Adipocyte (in vitro differentiated cells): ENCODE data around the gene TENM3.

Experiments
- DNase-seq: peaks from one replicate; pipeline ENCODE4 v3.0.0-alpha.2; 2015; ENCODE audit warnings: low read depth
- H3K27me3 ChIP-seq: replicated peaks from 2 replicates; pipeline ENCODE4 v1.7.0; 2013; ENCODE audit warnings: mild to moderate bottlenecking, low read length, moderate library complexity; ENCODE audit not compliant: control insufficient read depth, insufficient read depth
- H3K36me3 ChIP-seq: 2 replicates; pipeline ENCODE4 v1.7.0; 2013; ENCODE audit warnings: low read length, mild to moderate bottlenecking, moderate library complexity; ENCODE audit not compliant: control insufficient read depth, insufficient read depth, severe bottlenecking
- H3K4me1 ChIP-seq: 2 replicates; pipeline ENCODE4 v1.7.0; 2013; ENCODE audit warnings: mild to moderate bottlenecking, low read length, moderate library complexity; ENCODE audit not compliant: control insufficient read depth, insufficient read depth
- H3K4me3 ChIP-seq: 2 replicates; pipeline ENCODE4 v1.7.0; 2013; ENCODE audit warnings: mild to moderate bottlenecking, low read length, moderate library complexity
- H3K9ac ChIP-seq: 2 replicates; pipeline ENCODE4 v1.7.0; 2013; ENCODE audit warnings: mild to moderate bottlenecking, low read length, moderate library complexity
- H3K9me3 ChIP-seq: 2 replicates; pipeline ENCODE4 v1.7.0; 2013; ENCODE audit warnings: mild to moderate bottlenecking, low read length, moderate library complexity; ENCODE audit not compliant: control insufficient read depth

The TENM3 gene

GRCh38 chr4:182521011-182521410 is 277.8 kb downstream of the TENM3 start:
- no peaks in the 10 kb centered on the region for H3K36me3 ChIP-seq
- no peaks in the 10 kb centered on the region for H3K4me1 ChIP-seq
- no peak overlapping the region for H3K4me3 ChIP-seq
- no peak overlapping the region for H3K9ac ChIP-seq
- DNase-seq: no peak
- H3K9me3 ChIP-seq: no peaks in the 10 kb centered on the region
- H3K27me3 ChIP-seq: no peaks in the 10 kb centered on the region

GRCh38 chr4:182528819-182529218 is 285.6 kb downstream of the TENM3 start:
- H3K4me1 ChIP-seq: peaks cover 31% of the 10 kb centered on the region
- H3K27me3 ChIP-seq: no peaks in the 10 kb centered on the region
- no peaks in the 10 kb centered on the region for H3K9me3 ChIP-seq
- no peaks in the 10 kb centered on the region for H3K36me3 ChIP-seq
- no peak overlapping the region for H3K4me3 ChIP-seq
- no peak for DNase-seq
- no peak overlapping the region for H3K9ac ChIP-seq

- Histone ChIP-seq H3K4me1 (peaks cover 36% of the 10 kb centered on the region), H3K27me3 (no peaks in the 10 kb centered on the region), H3K9ac (no peak overlapping the region), H3K9me3 (no peaks in the 10 kb centered on the region), H3K36me3 (no peaks in the 10 kb centered on the region), H3K4me3 (peak overlapping the region; percentile 33)
- no peak for DNase-seq
These were observed 287.2 kb downstream of the TENM3 start for GRCh38 chr4:182530451-182530850.

- peak overlapping the region; percentile 17 for H3K9ac ChIP-seq
- H3K4me1 ChIP-seq: peaks cover 36% of the 10 kb centered on the region
- H3K36me3 ChIP-seq: no peaks in the 10 kb centered on the region
- H3K9me3 ChIP-seq: no peaks in the 10 kb centered on the region
- peak overlapping the region; percentile 29 for H3K4me3 ChIP-seq
- H3K27me3 ChIP-seq: no peaks in the 10 kb centered on the region
- DNase-seq: no peak
These were observed 288.5 kb downstream of the TENM3 start for GRCh38 chr4:182531555-182532162.

GRCh38 chr4:182532441-182532840 is 289.2 kb downstream of the TENM3 start:
- Histone ChIP-seq H3K9ac (no peak overlapping the region), H3K4me1 (peaks cover 36% of the 10 kb centered on the region), H3K9me3 (no peaks in the 10 kb centered on the region), H3K4me3 (no peak overlapping the region), H3K27me3 (no peaks in the 10 kb centered on the region), H3K36me3 (no peaks in the 10 kb centered on the region)
- no peak for DNase-seq

- Histone ChIP-seq H3K9ac (no peak overlapping the region), H3K36me3 (no peaks in the 10 kb centered on the region), H3K4me3 (no peak overlapping the region), H3K27me3 (no peaks in the 10 kb centered on the region), H3K9me3 (no peaks in the 10 kb centered on the region), H3K4me1 (peaks cover 36% of the 10 kb centered on the region)
- peak; percentile 43 for DNase-seq
These were observed 290.8 kb downstream of the TENM3 start for GRCh38 chr4:182533964-182534363.

GRCh38 chr4:182536221-182536811 is 293.1 kb downstream of the TENM3 start:
- no peak for DNase-seq
- Histone ChIP-seq H3K4me3 (no peak overlapping the region), H3K36me3 (no peaks in the 10 kb centered on the region), H3K9me3 (no peaks in the 10 kb centered on the region), H3K27me3 (no peaks in the 10 kb centered on the region), H3K9ac (no peak overlapping the region), H3K4me1 (peaks cover 20% of the 10 kb centered on the region)

GRCh38 chr4:182537031-182537795 is 294.0 kb downstream of the TENM3 start:
- DNase-seq: no peak
- H3K4me1 ChIP-seq: peaks cover 11% of the 10 kb centered on the region
- no peaks in the 10 kb centered on the region for H3K27me3 ChIP-seq
- no peaks in the 10 kb centered on the region for H3K36me3 ChIP-seq
- H3K9me3 ChIP-seq: no peaks in the 10 kb centered on the region
- H3K4me3 ChIP-seq: no peak overlapping the region
- no peak overlapping the region for H3K9ac ChIP-seq

GRCh38 chr4:182538031-182538430 is 294.8 kb downstream of the TENM3 start:
- Histone ChIP-seq H3K36me3 (no peaks in the 10 kb centered on the region), H3K4me3 (no peak overlapping the region), H3K27me3 (no peaks in the 10 kb centered on the region), H3K9ac (no peak overlapping the region), H3K9me3 (no peaks in the 10 kb centered on the region), H3K4me1 (peaks cover 8% of the 10 kb centered on the region)
- no peak for DNase-seq

- no peaks in the 10 kb centered on the region for H3K36me3 ChIP-seq
- no peak overlapping the region for H3K4me3 ChIP-seq
- no peaks in the 10 kb centered on the region for H3K9me3 ChIP-seq
- H3K27me3 ChIP-seq: no peaks in the 10 kb centered on the region
- no peak overlapping the region for H3K9ac ChIP-seq
- H3K4me1 ChIP-seq: no peaks in the 10 kb centered on the region
- DNase-seq: no peak
These were observed 297.3 kb downstream of the TENM3 start for GRCh38 chr4:182540496-182540895.

GRCh38 chr4:182547435-182547834 is 304.2 kb downstream of the TENM3 start:
- peaks cover 2% of the 10 kb centered on the region for H3K36me3 ChIP-seq
- no peaks in the 10 kb centered on the region for H3K4me1 ChIP-seq
- H3K9ac ChIP-seq: no peak overlapping the region
- no peak overlapping the region for H3K4me3 ChIP-seq
- no peaks in the 10 kb centered on the region for H3K27me3 ChIP-seq
- no peak for DNase-seq
- H3K9me3 ChIP-seq: no peaks in the 10 kb centered on the region
